Thoracic aorta endothelial cell (primary cell): ENCODE data around the gene COPB1. TPM values are rescaled to one million over a fixed set of nuclear protein-coding genes. Genes with fewer than 3 reads are reported as not detected.

ENCODE experiments used
- small RNA-seq: library from RNA; depleted of rRNA; stranded (forward); fragments of <200 nt; gene quantifications from one replicate; pipeline ENCODE3, GENCODE V24; 2012
- total RNA-seq: library from RNA; depleted of rRNA; stranded (reverse); fragments of >200 nt; gene quantifications from 2 replicates; pipeline ENCODE4 v1.2.3, GENCODE V29; 2012

Gene COPB1, protein sequence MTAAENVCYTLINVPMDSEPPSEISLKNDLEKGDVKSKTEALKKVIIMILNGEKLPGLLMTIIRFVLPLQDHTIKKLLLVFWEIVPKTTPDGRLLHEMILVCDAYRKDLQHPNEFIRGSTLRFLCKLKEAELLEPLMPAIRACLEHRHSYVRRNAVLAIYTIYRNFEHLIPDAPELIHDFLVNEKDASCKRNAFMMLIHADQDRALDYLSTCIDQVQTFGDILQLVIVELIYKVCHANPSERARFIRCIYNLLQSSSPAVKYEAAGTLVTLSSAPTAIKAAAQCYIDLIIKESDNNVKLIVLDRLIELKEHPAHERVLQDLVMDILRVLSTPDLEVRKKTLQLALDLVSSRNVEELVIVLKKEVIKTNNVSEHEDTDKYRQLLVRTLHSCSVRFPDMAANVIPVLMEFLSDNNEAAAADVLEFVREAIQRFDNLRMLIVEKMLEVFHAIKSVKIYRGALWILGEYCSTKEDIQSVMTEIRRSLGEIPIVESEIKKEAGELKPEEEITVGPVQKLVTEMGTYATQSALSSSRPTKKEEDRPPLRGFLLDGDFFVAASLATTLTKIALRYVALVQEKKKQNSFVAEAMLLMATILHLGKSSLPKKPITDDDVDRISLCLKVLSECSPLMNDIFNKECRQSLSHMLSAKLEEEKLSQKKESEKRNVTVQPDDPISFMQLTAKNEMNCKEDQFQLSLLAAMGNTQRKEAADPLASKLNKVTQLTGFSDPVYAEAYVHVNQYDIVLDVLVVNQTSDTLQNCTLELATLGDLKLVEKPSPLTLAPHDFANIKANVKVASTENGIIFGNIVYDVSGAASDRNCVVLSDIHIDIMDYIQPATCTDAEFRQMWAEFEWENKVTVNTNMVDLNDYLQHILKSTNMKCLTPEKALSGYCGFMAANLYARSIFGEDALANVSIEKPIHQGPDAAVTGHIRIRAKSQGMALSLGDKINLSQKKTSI
- total RNA-seq, result 309 and 347 TPM in 2 replicates

DNA sequence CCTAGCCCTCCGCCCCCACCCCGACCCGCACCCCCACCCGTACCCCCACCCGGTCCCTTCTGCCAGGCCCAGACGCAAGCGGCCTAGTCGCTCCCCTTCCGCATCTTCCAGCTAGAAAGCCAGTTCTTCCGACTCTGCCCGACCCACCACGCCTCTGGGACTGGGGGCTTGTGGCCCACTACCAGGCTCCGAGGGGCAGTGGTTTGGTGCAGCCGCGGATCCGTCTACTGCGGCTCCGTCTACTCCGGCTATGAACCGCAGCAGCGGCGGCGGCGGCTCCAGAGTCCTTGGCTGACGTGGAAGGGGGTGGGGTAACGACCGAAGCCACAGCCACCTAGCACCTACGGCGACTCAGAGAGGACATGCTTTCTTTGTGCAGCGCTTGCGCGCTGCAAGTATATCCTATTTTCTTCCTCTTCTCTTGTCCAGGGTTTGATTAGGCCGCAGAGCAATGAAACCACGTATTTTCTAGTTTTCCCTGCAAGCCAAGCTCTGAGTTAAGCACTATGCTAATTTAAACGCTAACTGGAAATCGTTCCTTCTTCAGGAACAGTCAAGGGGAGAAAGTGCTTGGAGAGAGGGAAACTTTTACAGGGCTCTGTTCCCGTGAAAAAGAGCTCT is at the start of gene COPB1:
Gene COPB1, minus strand, starts transcription at position 252 of the 621 bp plus-strand sequence. CDS start 883 bp downstream, outside the sequence.

DNA sequence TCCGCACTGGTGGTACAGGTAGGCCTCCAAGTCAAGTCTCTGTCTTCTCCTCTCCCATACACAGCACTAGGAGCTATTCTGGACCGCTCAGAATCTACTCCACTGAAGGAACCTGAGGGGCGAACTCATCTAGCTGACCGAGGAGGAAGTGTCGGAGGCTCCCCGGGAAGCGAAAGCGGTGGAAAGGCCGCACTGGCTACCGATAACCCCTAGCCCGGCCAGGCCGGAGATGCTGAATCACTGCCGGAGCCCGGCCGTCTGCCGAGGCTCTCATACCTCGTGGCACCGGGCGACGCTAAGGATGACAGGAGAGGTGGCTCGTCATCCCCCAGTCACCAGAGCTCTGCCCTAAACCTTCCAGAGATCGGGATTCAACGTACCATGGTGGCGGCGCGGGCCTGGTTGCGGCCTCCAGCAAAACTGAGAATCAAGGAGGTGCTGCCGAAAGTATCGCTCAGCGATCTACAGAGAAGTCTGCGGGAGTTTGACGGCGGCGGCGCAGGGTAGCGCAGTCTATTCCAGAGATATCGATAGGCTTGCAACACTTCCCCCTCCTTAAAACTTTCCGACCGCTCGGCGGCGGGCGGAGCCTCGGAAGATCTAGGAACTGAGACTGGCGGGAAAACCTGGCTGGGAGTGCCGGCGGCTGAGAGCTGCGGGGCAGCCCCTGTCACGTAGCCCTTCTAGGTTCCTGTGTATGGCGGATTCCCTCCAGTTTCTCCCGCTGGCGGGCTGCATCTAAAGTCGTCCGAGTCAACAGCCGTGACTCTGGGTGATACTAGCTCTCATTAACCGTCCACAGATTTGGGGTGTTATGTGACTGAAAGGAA is 20.5 kb upstream of the COPB1 start, which contains the start of gene PSMA1:
Gene PSMA1, minus strand, starts transcription at position 470 of the 830 bp plus-strand sequence. Its CDS starts 87 bp downstream, at position 383.

Small RNA genes lying within 50 kb of the gene (small RNA-seq; reads per million reads assigned to genes)
- not detected for gene RNU7-49P

Other genes with a start within 250 kb of the COPB1 start
- 120 and 147 TPM in 2 replicates for gene RRAS2, start 140.6 kb downstream of the COPB1 start, total RNA-seq
- gene PSMA1, start 20.6 kb upstream of the COPB1 start, total RNA-seq, result 213 and 232 TPM in 2 replicates
- gene PDE3B, start 144.0 kb upstream of the COPB1 start, total RNA-seq, result 7.4 and 10.4 TPM in 2 replicates